Fibroblast of villous mesenchyme (primary cell): ENCODE data around the gene STX18. TPM values are rescaled to one million over a fixed set of nuclear protein-coding genes. Genes with fewer than 3 reads are reported as not detected.

Experiments
- DNase-seq: peaks from one replicate; pipeline ENCODE4 v3.0.0-alpha.2; 2010; ENCODE audit warnings: low read depth
- H3K4me3 ChIP-seq: 2 replicates; pipeline ENCODE4 v1.5.1; 2011; ENCODE audit warnings: low read depth, mild to moderate bottlenecking, low read length
- CTCF ChIP-seq: IDR thresholded peaks from 2 replicates; pipeline ENCODE4 v1.5.1; 2012; ENCODE audit warnings: low read depth, mild to moderate bottlenecking, low read length; ENCODE audit not compliant: insufficient read depth
- total RNA-seq: library from RNA; depleted of rRNA; stranded (reverse); fragments of >200 nt; gene quantifications from 2 replicates; pipeline ENCODE4 v1.2.3, GENCODE V29; 2012

The STX18 gene
- total RNA-seq, result 24.2 TPM in 2 replicates

GRCh38 chr4:4541661-4542570, at the start of gene STX18:
Gene STX18, minus strand, starts transcription at chr4:4542048. Its CDS starts 84 bp downstream, at chr4:4541964.
- peak within 1 kb of the TSS; percentile 92 for H3K4me3 ChIP-seq
- TF ChIP-seq CTCF, result no peak
- DNase-seq, result peak; percentile 89

GRCh38 chr4:4591071-4591470, 49.2 kb upstream of the STX18 start:
- DNase-seq, result no peak
- TF ChIP-seq CTCF, result no peak
- no peak overlapping the region for H3K4me3 ChIP-seq

- TF ChIP-seq CTCF, result no peak
- no peak for DNase-seq
- H3K4me3 ChIP-seq, result no peak overlapping the region
Observed at GRCh38 chr4:4590546-4590945, 48.7 kb upstream of the STX18 start.

- no peak overlapping the region for H3K4me3 ChIP-seq
- TF ChIP-seq CTCF, result no peak
- DNase-seq, result peak; percentile 58
Observed at GRCh38 chr4:4585012-4585670, 43.3 kb upstream of the STX18 start.

- DNase-seq, result no peak
- TF ChIP-seq CTCF, result no peak
- H3K4me3 ChIP-seq, result no peak overlapping the region
Observed at GRCh38 chr4:4583606-4584005, 41.8 kb upstream of the STX18 start.

- H3K4me3 ChIP-seq, result no peak overlapping the region
- TF ChIP-seq CTCF, result no peak
- no peak for DNase-seq
Observed at GRCh38 chr4:4582653-4583052, 40.8 kb upstream of the STX18 start.
